ENCODE results near the gene UBE2O. TPM values are rescaled to one million over a fixed set of nuclear protein-coding genes. Genes with fewer than 3 reads are reported as not detected.

UBE2O gene
- total RNA-seq, 1 experiment from 2014 or later = 52.6 TPM

DNA sequence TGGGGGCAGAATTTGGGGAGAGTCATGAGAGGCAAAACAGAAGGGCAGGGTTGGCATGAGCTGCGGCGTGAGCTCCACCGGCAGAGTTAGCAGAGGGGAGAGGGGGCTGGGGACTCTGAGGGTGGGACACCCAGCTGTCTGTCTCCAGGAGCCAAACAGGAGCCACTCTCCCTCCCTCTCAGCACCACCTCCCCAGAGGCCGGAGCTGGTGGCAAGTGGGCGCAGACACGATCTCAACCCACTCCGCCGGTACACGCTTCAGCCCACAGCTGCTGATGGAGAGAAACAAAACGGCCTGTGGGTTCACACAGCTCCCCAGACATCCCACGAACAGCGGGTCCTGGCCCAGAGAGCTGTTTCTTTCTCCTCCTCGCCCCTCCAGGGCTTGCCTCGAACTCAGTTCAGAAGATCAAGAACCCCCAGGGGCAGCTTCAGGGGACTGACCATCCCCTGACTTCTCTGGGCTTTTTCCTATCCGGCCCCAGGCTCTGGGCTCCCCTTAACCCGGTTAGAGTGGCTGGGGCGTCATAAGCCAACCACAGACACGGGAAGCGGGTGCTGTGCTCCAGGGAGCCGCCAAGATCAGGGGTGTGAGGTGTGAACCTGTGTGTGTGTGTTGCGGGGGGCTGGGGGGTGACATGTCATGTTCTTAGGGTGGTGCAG lies 40.7 kb upstream of the UBE2O start:
- Histone ChIP-seq H3K79me1 (ENCODE audit: insufficient read depth, low read depth, low read length, poor library complexity, severe bottlenecking) (no peaks in the 10 kb centered on the region), H3K4me2 (ENCODE audit: insufficient read depth, insufficient read length, low read length) (no peak overlapping the region)
- H3K27ac Mint-ChIP-seq = peak overlapping the region in 1 of 3 experiments; percentile 89; a peak in 2 of 7 replicates

More for the DNA sequence above, 40.7 kb upstream of the UBE2O start:
- Histone ChIP-seq H3K27me3 (ENCODE audit: insufficient read depth, low read length) (no peaks in the 10 kb centered on the region), H3K18ac (ENCODE audit: insufficient read length, low read depth, low read length) (no peak overlapping the region), H2BK120ac (ENCODE audit: low read depth, low read length, poor library complexity, severe bottlenecking) (no peak overlapping the region), H3K14ac (ENCODE audit: insufficient read depth, low read length) (peak overlapping the region; percentile 36; the same call in 1 of the 2 replicates), H2BK20ac (ENCODE audit: low read depth, low read length, poor library complexity, severe bottlenecking) (no peak overlapping the region), H2BK15ac (ENCODE audit: low read depth, low read length) (no peak overlapping the region), H3K56ac (ENCODE audit: insufficient read length, low read depth, low read length) (no peak overlapping the region), H4K8ac (replicated peaks; ENCODE audit: insufficient read length, low read depth, low read length) (no peak overlapping the region), H4K5ac (ENCODE audit: insufficient read length, low read depth, low read length) (no peak overlapping the region), H2BK12ac (ENCODE audit: insufficient read length, low read depth, low read length) (no peak overlapping the region), H3K4me1 (ENCODE audit: insufficient read depth, low read length) (no peaks in the 10 kb centered on the region; the same call in 1 of the 2 replicates), H3K79me2 (ENCODE audit: insufficient read depth, low read length) (no peaks in the 10 kb centered on the region), H3K23ac (ENCODE audit: insufficient read length, low read depth, low read length) (no peak overlapping the region), H3K23me2 (ENCODE audit: insufficient read length, low read depth, low read length, poor library complexity, severe bottlenecking) (no peaks in the 10 kb centered on the region), H4K20me1 (ENCODE audit: control insufficient read depth, insufficient read depth, insufficient read length) (no peaks in the 10 kb centered on the region), H4K91ac (ENCODE audit: insufficient read length, low read depth, low read length) (no peak overlapping the region), H2AFZ (ENCODE audit: low read length) (no peak overlapping the region), H2BK5ac (ENCODE audit: insufficient read length, low read length) (no peak overlapping the region), H3K9ac (ENCODE audit: extremely low read depth, insufficient read length, low read length) (no peak overlapping the region), H3K9me3 (ENCODE audit: control insufficient read depth, low read depth, low read length) (no peaks in the 10 kb centered on the region), H2AK5ac (ENCODE audit: insufficient read length, low read length) (no peak overlapping the region), H3T11ph (ENCODE audit: low read length) (no peak overlapping the region), H3K4ac (ENCODE audit: low read depth, low read length) (no peak overlapping the region), H3K27ac (ENCODE audit: insufficient read length, low read depth, low read length) (no peak overlapping the region)
- no CpG with 5 or more reads among the region's 21 CpGs for WGBS (ENCODE audit: extremely low coverage, insufficient read length, low lambda C conversion rate)
- TF ChIP-seq CTCF (conservative IDR thresholded peaks at IDR 0.05) = no peak
- peaks cover 29 to 43% of the 10 kb centered on the region in 2 experiments for H3K4me1 Mint-ChIP-seq
- no peaks in the 10 kb centered on the region; a peak in 1 of 5 replicates for H3K9me3 Mint-ChIP-seq
- H3K27me3 Mint-ChIP-seq (ENCODE audit: low read depth) = no peaks in the 10 kb centered on the region; the same call in 1 of the 2 replicates
- H3K36me3 Mint-ChIP-seq (ENCODE audit: insufficient read depth in 1 of 3, low read depth in 3 of 3) = no peaks in the 10 kb centered on the region; a peak in 2 of 7 replicates
- no peak overlapping the region for H3K4me3 Mint-ChIP-seq
- no peak for DNase-seq
